ENCODE measurements around the gene OR14A2. TPM values are rescaled to one million over a fixed set of nuclear protein-coding genes. Genes with fewer than 3 reads are reported as not detected.

The OR14A2 gene
- total and polyA plus RNA-seq, 12 donors, result not detected

- TF ChIP-seq, protein P1, sequence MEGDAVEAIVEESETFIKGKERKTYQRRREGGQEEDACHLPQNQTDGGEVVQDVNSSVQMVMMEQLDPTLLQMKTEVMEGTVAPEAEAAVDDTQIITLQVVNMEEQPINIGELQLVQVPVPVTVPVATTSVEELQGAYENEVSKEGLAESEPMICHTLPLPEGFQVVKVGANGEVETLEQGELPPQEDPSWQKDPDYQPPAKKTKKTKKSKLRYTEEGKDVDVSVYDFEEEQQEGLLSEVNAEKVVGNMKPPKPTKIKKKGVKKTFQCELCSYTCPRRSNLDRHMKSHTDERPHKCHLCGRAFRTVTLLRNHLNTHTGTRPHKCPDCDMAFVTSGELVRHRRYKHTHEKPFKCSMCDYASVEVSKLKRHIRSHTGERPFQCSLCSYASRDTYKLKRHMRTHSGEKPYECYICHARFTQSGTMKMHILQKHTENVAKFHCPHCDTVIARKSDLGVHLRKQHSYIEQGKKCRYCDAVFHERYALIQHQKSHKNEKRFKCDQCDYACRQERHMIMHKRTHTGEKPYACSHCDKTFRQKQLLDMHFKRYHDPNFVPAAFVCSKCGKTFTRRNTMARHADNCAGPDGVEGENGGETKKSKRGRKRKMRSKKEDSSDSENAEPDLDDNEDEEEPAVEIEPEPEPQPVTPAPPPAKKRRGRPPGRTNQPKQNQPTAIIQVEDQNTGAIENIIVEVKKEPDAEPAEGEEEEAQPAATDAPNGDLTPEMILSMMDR (IDR thresholded peaks at IDR 0.05), result no peak
Measured at GRCh38 chr1:247740721-247741120, 7.2 kb downstream of the OR14A2 start.

DNA sequence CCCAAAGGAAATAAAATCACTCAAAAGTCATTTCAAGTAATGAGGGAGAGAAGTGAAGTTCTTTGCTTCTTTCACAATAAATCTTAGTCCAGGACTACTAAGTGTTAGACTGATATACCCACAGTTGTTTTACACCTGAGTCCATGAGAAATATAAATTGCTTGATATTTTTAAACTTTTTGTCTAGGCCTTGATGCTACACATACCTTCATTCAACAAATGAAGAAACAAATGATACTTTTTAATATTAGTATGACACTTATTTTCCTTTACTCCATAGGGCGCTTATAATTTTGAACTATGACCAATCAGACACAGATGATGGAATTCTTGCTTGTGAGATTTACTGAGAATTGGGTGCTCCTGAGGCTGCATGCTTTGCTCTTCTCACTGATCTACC lies 9.6 kb downstream of the OR14A2 start, which contains the start of gene OR14K1:
OR14K1 (plus strand) TSS at position 301 of the 400 bp plus-strand sequence; CDS start at position 301, 0 bp downstream.
- Histone ChIP-seq H3K36me3 (replicated peaks in 1 of 2) (no peaks in the 10 kb centered on the region), H3K27ac (no peak within 1 kb of the TSS), H3K4me1 (replicated peaks in 1 of 2) (no peaks in the 10 kb centered on the region), H3K4me3 (no peak within 1 kb of the TSS), H3K9me3 (replicated peaks in 1 of 3) (no peaks in the 10 kb centered on the region), H3K27me3 (no peaks in the 10 kb centered on the region)
- intact Hi-C loops (cut with DNase I), result no loop called here
- TF ChIP-seq, protein P1 (IDR thresholded peaks at IDR 0.05), result no peak
- no peak for TF ChIP-seq POLR2A (IDR thresholded peaks at IDR 0.05)
- 84 to 90% (median 86%) methylated on average over 1 of the region's 1 CpG for WGBS, 4 donors
- DNase-seq, result no peak

More at GRCh38 chr1:247740721-247741120, 7.2 kb downstream of the OR14A2 start:
- no peaks in the 10 kb centered on the region for H3K4me1 ChIP-seq (replicated peaks in 1 of 2)
- intact Hi-C loops (cut with DNase I), result no loop called here
- no peak for DNase-seq
- no peak overlapping the region for H3K27ac ChIP-seq
- no peaks in the 10 kb centered on the region for H3K27me3 ChIP-seq
- no peaks in the 10 kb centered on the region for H3K36me3 ChIP-seq (replicated peaks in 1 of 2)
- WGBS, 4 donors, result 86 to 92% (median 88%) methylated on average over 2 of the region's 2 CpGs
- no peak overlapping the region for H3K4me3 ChIP-seq
- H3K9me3 ChIP-seq (replicated peaks in 1 of 3), result no peaks in the 10 kb centered on the region

DNA sequence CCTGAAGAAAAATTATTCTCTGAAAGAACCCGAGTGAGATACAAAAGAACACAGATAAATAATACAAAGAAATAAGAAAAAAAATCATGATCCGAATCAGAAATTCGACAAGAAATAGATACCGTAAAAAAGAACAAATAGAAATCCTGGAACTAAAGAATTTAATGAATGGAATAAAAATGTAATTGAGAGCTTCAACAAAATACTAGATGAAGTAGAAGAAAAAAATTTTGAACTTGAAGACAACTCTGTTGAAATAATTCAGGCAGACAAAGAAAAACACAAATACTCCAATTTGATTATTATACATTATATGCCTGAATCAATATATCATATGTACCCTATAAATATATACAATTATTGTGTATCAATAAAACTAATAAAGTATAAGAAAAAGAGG lies 26.7 kb downstream of the OR14A2 start:
- Histone ChIP-seq H3K4me3 (no peak overlapping the region), H3K9me3 (replicated peaks in 1 of 3) (peaks cover 0 to 5% (median 0%) of the 10 kb centered on the region in 3 donors), H3K36me3 (replicated peaks in 1 of 2) (no peaks in the 10 kb centered on the region), H3K4me1 (replicated peaks in 1 of 2) (no peaks in the 10 kb centered on the region), H3K27me3 (no peaks in the 10 kb centered on the region), H3K27ac (no peak overlapping the region)
- TF ChIP-seq POLR2A (IDR thresholded peaks at IDR 0.05), result no peak
- TF ChIP-seq, protein P1 (IDR thresholded peaks at IDR 0.05), result no peak
- 86 to 94% (median 88%) methylated on average over 4 of the region's 4 CpGs for WGBS, 4 donors
- intact Hi-C loops (cut with DNase I), result no loop called here
- DNase-seq, result no peak

DNA sequence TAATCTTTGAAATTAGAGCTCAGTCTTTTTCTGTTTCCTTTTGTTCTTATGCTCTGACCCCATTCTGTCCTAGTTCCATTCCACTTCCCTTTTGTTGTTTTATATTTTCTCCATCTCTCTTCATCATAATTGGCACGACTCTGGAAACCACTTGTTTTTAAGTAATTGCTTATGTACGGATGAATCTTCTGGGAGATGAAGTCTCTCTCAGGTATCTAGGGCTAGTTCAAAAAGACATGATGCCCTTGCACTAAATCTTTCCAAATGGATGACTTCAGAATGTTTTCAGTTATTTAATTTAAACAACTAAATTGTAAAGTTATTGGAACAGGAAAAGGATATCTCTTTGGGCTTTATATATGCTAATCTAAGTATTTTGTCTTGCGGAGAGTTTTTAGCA lies 31.4 kb downstream of the OR14A2 start, which contains the start of gene OR6F1:
OR6F1 (minus strand) TSS at position 101 of the 400 bp plus-strand sequence. CDS start 3,891 bp downstream, outside the sequence.
- intact Hi-C loops (cut with DNase I), result no loop called here
- H3K9me3 ChIP-seq (replicated peaks in 1 of 3), result peaks cover 0 to under 1% (median 0%) of the 10 kb centered on the region in 3 donors
- no peak within 1 kb of the TSS for H3K4me3 ChIP-seq
- 73 to 81% (median 77%) methylated on average over 3 of the region's 3 CpGs for WGBS, 4 donors
- DNase-seq, result no peak
- H3K27me3 ChIP-seq, result no peaks in the 10 kb centered on the region
- no peak for TF ChIP-seq POLR2A (IDR thresholded peaks at IDR 0.05)
- TF ChIP-seq, protein P1 (IDR thresholded peaks at IDR 0.05), result no peak
- no peaks in the 10 kb centered on the region for H3K4me1 ChIP-seq (replicated peaks in 1 of 2)
- no peak within 1 kb of the TSS for H3K27ac ChIP-seq
- H3K36me3 ChIP-seq (replicated peaks in 1 of 2), result no peaks in the 10 kb centered on the region

All from adrenal gland (tissue), 12 donors.